Measurements from ENCODE around the gene SLC35G3. TPM values are rescaled to one million over a fixed set of nuclear protein-coding genes. Genes with fewer than 3 reads are reported as not detected.

SLC35G3 gene
- total and polyA plus RNA-seq, 2 of the 8 experiments (the other 6 are each of a cell fraction or from before 2014, with no cell fraction given), result not detected

DNA sequence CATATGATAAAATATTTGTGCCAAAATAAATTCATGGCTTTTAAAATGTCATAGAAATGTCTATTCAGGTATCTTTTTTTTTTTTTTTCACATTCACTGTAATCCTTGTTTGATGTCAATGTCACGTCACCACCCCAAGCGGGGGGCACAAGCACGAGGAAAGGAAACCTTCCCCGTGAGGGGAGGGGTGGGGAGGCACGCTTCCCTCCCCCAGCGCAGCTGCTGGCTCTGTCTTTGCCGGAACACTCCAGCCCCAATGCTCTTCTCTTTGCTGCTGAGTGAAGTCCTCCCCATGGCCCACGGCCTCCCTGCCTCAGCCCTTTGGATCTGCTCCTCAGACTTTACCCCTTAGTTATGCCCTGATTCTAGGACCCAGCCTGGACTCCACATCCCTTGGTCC, 1.5 kb downstream of the SLC35G3 start:
- Histone ChIP-seq H3K23me2 (ENCODE audit: low read depth, low read length) (no peaks in the 10 kb centered on the region), H3K14ac (ENCODE audit: insufficient read length) (no peak overlapping the region), H4K5ac (ENCODE audit: insufficient read length, low read depth, low read length) (no peak overlapping the region), H3K4me1 (replicated peaks in 1 of 4; ENCODE audit: control insufficient read depth in 3 of 4, insufficient read depth in 4 of 4, low read length in 3 of 4) (no peaks in the 10 kb centered on the region), H3K79me2 (ENCODE audit: control insufficient read depth in 1 of 2, insufficient read depth in 2 of 2, low read length in 2 of 2) (no peaks in the 10 kb centered on the region), H3K79me1 (ENCODE audit: low read depth, low read length) (no peaks in the 10 kb centered on the region), H3K23ac (ENCODE audit: insufficient read length) (no peak overlapping the region), H4K91ac (replicated peaks; ENCODE audit: insufficient read length, low read length) (no peak overlapping the region), H2AFZ (ENCODE audit: low read length) (no peak overlapping the region), H3K4ac (replicated peaks; ENCODE audit: insufficient read length, low read depth, low read length) (no peak overlapping the region), H3K27me3 (replicated peaks in 1 of 4; ENCODE audit: control insufficient read depth in 3 of 4, extremely low read depth in 1 of 4, insufficient read depth in 3 of 4, low read length in 3 of 4) (no peaks in the 10 kb centered on the region), H2BK12ac (ENCODE audit: low read depth, low read length) (no peak overlapping the region), H2BK20ac (ENCODE audit: low read length) (no peak overlapping the region), H3K36me3 (ENCODE audit: control insufficient read depth in 2 of 4, insufficient read depth in 4 of 4, low read length in 3 of 4) (no peaks in the 10 kb centered on the region), H2BK15ac (ENCODE audit: low read length) (no peak overlapping the region), H3K27ac (ENCODE audit: low read depth, low read length) (no peak overlapping the region), H3K4me3 (ENCODE audit: extremely low read depth in 1 of 4, insufficient read depth in 2 of 4, low read depth in 3 of 4, low read length in 4 of 4) (no peak overlapping the region), H2AK5ac (ENCODE audit: low read depth, low read length) (no peak overlapping the region), H3K56ac (replicated peaks; ENCODE audit: insufficient read length, low read depth, low read length) (no peak overlapping the region), H4K20me1 (replicated peaks in 1 of 2; ENCODE audit: control insufficient read depth in 1 of 2, insufficient read depth in 2 of 2, low read length in 2 of 2) (no peaks in the 10 kb centered on the region), H3K18ac (ENCODE audit: extremely low read depth, low read length) (no peak overlapping the region), H3K4me2 (ENCODE audit: insufficient read depth in 1 of 2, low read depth in 2 of 2, low read length in 2 of 2) (no peak overlapping the region), H2BK120ac (replicated peaks; ENCODE audit: low read depth, low read length) (no peak overlapping the region), H4K8ac (ENCODE audit: extremely low read depth, insufficient read depth, low read length) (no peak overlapping the region), H3K9ac (replicated peaks in 1 of 4; ENCODE audit: extremely low read depth in 1 of 4, low read depth in 3 of 4, low read length in 3 of 4) (no peak overlapping the region), H2BK5ac (ENCODE audit: low read depth, low read length) (no peak overlapping the region), H3K9me3 (ENCODE audit: insufficient read depth in 2 of 2, low read depth in 1 of 2, low read length in 1 of 2) (peaks cover 2 to 16% of the 10 kb centered on the region in 2 experiments; a peak in 1 of 4 replicates)
- FAIRE-seq (no peak), DNase-seq (ENCODE audit: low read depth in 1 of 2, low spot score in 2 of 2) (no peak)
- ChIA-PET CTCF (ENCODE audit: partially characterized antibody) (no interaction called here), POLR2A (ENCODE audit: partially characterized antibody) (no interaction called here)
- 78% methylated on average over 4 of the region's 8 CpGs; no CpG with 5 or more reads in 1 of the 2 experiments for WGBS, 2 experiments (ENCODE audit: extremely low coverage in 1 of 2, insufficient coverage in 1 of 2, insufficient read length in 1 of 2, insufficient replicate concordance in 2 of 2, low coverage in 1 of 2, low lambda C conversion rate in 2 of 2, missing lambda C conversion rate in 1 of 2)
- TF ChIP-seq GTF2F1 (IDR thresholded peaks at IDR 0.05; ENCODE audit: borderline replicate concordance, low read depth, low read length), result no peak
- TF ChIP-seq SAP30 (IDR thresholded peaks at IDR 0.05; ENCODE audit: insufficient read depth, insufficient replicate concordance, low read length), result no peak
- TF ChIP-seq POLR2A (IDR thresholded peaks at IDR 0.05; ENCODE audit: control extremely low read depth in 1 of 2, low read depth in 2 of 2, low read length in 2 of 2), result no peak
- TF ChIP-seq SP2 (IDR thresholded peaks at IDR 0.05; ENCODE audit: low read length), result no peak
- no peak for TF ChIP-seq POU5F1 (IDR thresholded peaks at IDR 0.05; ENCODE audit: low read depth, low read length)
- no peak for TF ChIP-seq SP4 (IDR thresholded peaks at IDR 0.05; ENCODE audit: low read length)
- TF ChIP-seq SRF (IDR thresholded peaks at IDR 0.05; ENCODE audit: low read depth, low read length), result no peak
- TF ChIP-seq BCL11A (IDR thresholded peaks at IDR 0.05; ENCODE audit: low read depth in 2 of 2, low read length in 2 of 2), result no peak
- TF ChIP-seq CREB1 (IDR thresholded peaks at IDR 0.05), result no peak
- TF ChIP-seq CBX5 (IDR thresholded peaks at IDR 0.05; ENCODE audit: low read depth, low read length), result no peak
- TF ChIP-seq SIX5 (IDR thresholded peaks at IDR 0.05; ENCODE audit: low read depth, low read length), result no peak
- TF ChIP-seq CHD1 (IDR thresholded peaks at IDR 0.05; ENCODE audit: low read depth, low read length), result no peak
- TF ChIP-seq TBP (IDR thresholded peaks at IDR 0.05; ENCODE audit: low read depth, low read length), result no peak
